Spleen (tissue), 7 donors: ENCODE measurements around the gene CLDND1.

Experiments used
- POLR2A ChIP-seq, 3 donors: fragments of 450-650 bp; IDR thresholded peaks; one replicate each; pipeline ENCODE4 v1.5.1; 2017; ENCODE audit warnings: antibody characterized with exemption in 3 of 3, mild to moderate bottlenecking in 1 of 3
- POLR2AphosphoS5 ChIP-seq, 3 donors: sonication (generic); formaldehyde crosslinking; IDR thresholded peaks; one replicate each; pipeline ENCODE4 v1.5.1; 2017; ENCODE audit warnings: antibody characterized with exemption in 3 of 3
- TF ChIP-seq, protein P1 (sequence below), 11 experiments: fragments of 200-600 bp in 7 of 11; fragments of 450-650 bp in 4 of 11; sonication (generic) in 4 of 11; IDR thresholded peaks in 8 of 11; conservative IDR thresholded peaks in 3 of 11; 1 replicate in 7 of 11; 2 replicates in 4 of 11; pipeline versions ENCODE4 v1.4.0 to v1.8.0; 2016 to 2021; ENCODE audit warnings: antibody characterized with exemption in 11 of 11, inconsistent platforms in 4 of 11, mild to moderate bottlenecking in 1 of 11
- donor health status: DM: no; HTN: no; CAD: no; lungs with moderate emphysema.
- donor health status: DM: no; HTN: no; CAD: no.
- donor health status: DM: no; HTN: no; CAD: no.

DNA sequence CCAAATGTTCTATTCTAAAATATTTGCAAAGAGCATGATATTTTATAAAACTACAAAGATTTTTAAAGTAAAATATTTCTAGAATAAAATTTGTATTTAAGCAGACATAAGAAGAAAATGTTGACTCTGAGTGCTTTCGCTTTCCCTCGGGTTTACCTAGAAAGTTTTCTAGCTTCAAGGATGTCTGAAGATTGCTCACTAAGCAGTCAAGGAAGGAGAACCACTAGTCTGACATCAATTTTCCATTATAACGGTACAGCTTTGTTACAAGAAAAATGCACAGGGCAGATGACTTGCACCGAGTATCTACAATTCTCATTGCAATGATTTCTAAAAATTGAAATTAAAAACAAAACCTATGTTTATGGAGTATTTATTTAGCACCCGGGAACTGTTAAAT lies 23.2 kb upstream of the CLDND1 start:
- TF ChIP-seq, protein P1, sequence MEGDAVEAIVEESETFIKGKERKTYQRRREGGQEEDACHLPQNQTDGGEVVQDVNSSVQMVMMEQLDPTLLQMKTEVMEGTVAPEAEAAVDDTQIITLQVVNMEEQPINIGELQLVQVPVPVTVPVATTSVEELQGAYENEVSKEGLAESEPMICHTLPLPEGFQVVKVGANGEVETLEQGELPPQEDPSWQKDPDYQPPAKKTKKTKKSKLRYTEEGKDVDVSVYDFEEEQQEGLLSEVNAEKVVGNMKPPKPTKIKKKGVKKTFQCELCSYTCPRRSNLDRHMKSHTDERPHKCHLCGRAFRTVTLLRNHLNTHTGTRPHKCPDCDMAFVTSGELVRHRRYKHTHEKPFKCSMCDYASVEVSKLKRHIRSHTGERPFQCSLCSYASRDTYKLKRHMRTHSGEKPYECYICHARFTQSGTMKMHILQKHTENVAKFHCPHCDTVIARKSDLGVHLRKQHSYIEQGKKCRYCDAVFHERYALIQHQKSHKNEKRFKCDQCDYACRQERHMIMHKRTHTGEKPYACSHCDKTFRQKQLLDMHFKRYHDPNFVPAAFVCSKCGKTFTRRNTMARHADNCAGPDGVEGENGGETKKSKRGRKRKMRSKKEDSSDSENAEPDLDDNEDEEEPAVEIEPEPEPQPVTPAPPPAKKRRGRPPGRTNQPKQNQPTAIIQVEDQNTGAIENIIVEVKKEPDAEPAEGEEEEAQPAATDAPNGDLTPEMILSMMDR (IDR thresholded peaks at IDR 0.05 in 8 of 11, conservative IDR thresholded peaks at IDR 0.05 in 3 of 11), result no peak
- TF ChIP-seq POLR2AphosphoS5 (IDR thresholded peaks at IDR 0.05) (no peak), POLR2A (IDR thresholded peaks at IDR 0.05) (no peak)
